ENCODE data around the gene SLC2A4.

The SLC2A4 gene

DNA sequence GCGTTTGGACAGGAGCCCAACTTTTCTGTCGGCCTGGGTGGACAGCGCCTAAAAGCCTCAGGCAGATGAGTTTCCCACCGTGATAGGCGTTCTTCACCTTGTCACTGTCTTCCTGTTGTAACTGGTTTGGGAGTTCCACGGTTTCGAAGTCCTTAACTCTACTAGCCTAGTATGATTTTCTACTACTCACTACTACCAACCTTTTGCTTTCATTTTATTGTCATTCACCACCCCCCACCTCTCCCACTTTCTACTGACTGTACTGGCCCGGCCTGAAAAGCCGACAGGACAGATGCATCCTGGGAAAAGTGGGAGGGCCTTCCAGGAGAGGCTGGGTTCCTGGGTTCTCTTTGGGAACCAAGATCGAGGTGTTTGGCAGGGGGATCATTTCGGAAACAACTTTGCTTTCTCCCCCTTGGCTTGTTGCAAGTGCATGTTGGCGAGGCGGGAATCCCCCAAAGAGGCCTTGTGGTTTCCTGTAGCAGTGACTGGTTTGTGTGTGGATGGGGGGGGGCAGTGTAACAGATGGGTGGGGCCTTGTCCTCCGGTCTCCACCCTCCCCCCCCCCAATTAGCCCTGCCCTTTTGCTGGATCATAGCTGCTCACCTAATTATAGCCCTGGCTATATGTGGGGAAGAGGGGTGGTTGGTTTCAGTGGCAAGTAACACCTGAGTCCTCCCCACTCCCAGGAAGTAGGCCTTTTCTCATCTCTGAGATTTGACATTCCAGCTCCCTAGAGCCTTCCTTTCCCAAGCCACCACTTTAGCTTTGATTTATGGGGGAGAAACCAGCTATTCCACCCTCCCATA, 27.3 kb downstream of the SLC2A4 start:
- DNase-seq (ENCODE audit: low read depth) = no peak
- H3K4me3 ChIP-seq (ENCODE audit: low read length) = peak overlapping the region; percentile 96
- TF ChIP-seq CTCF (conservative IDR thresholded peaks at IDR 0.05; ENCODE audit: low read depth, low read length) = no peak

- no peak for DNase-seq (ENCODE audit: low read depth)
- peak overlapping the region; percentile 2 for H3K4me3 ChIP-seq (ENCODE audit: low read length)
- TF ChIP-seq CTCF (conservative IDR thresholded peaks at IDR 0.05; ENCODE audit: low read depth, low read length) = no peak
Measured at GRCh38 chr17:7309628-7310027, 28.1 kb downstream of the SLC2A4 start.

- H3K4me3 ChIP-seq (ENCODE audit: low read length) = no peak overlapping the region
- no peak for TF ChIP-seq CTCF (conservative IDR thresholded peaks at IDR 0.05; ENCODE audit: low read depth, low read length)
- no peak for DNase-seq (ENCODE audit: low read depth)
Measured at GRCh38 chr17:7311110-7311705, 29.7 kb downstream of the SLC2A4 start.

DNA sequence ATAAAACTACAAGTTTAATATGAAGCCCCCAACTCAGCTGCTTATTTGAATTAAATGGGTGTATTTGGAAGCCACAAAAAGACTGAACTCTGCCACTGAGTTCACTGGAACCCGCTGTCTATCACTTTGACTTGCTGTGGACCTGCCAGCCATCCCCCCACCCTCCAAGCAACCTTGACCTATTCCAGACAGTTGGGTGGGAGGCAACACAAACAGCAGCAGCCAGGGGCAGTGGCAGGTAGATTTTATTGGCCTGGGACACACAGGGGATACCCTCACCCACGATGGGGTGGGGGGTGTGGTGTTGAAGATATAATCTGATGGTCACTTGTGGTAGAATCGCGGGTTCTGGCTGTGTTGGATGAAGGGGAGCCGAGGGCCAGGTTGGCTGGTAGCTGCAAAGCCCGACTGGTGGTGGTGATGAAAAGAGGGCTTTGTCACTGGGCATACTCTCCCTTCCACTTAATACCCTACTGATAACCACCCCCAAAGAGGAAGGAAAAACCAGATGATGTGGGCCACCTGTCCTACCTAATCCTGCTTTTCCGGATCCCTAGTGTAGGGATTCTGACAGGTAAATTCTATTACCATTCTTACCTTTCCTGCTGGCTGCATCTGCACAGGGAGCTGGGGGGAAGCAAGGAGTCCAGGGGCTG, 31.0 kb downstream of the SLC2A4 start:
- no peak overlapping the region for H3K4me3 ChIP-seq (ENCODE audit: low read length)
- TF ChIP-seq CTCF (conservative IDR thresholded peaks at IDR 0.05; ENCODE audit: low read depth, low read length) = no peak

GRCh38 chr17:7313088-7313889, 31.8 kb downstream of the SLC2A4 start:
- H3K4me3 ChIP-seq (ENCODE audit: low read length) = no peak overlapping the region
- DNase-seq (ENCODE audit: low read depth) = no peak
- peak; percentile 8 for TF ChIP-seq CTCF (conservative IDR thresholded peaks at IDR 0.05; ENCODE audit: low read depth, low read length)

More for the DNA sequence above, 31.0 kb downstream of the SLC2A4 start:
- DNase-seq (ENCODE audit: low read depth) = no peak

GRCh38 chr17:7313890-7314718, 32.6 kb downstream of the SLC2A4 start:
- no peak for TF ChIP-seq CTCF (conservative IDR thresholded peaks at IDR 0.05; ENCODE audit: low read depth, low read length)
- DNase-seq (ENCODE audit: low read depth) = no peak

More at GRCh38 chr17:7313890-7314718, 32.6 kb downstream of the SLC2A4 start:
- peak overlapping the region; percentile 77 for H3K4me3 ChIP-seq (ENCODE audit: low read length)
